HL-60/S4 treated with retinoic acid at 250 ng/mL for 4 days and 3 days (cell line): Measurements from ENCODE around the gene GADD45A.
"Not testable (repeated sequence)": the region's sequence is repeated elsewhere in the genome, so short reads cannot be mapped to it uniquely, and the experiment has no call there.

Experiments used
- in situ Hi-C: fragments of 300-500 bp; cut with MboI; formaldehyde crosslinking; loops from 2 replicates; pipeline ENCODE4 v1.7.0; 2022; ENCODE audit warnings: low sequenced_read_pairs

GADD45A gene

GRCh38 chr1:67717876-67718275 lies 32.9 kb downstream of the GADD45A start:
- in situ Hi-C loops = no loop called here

- in situ Hi-C loops = no loop called here
Observed at GRCh38 chr1:67719329-67720196, 34.6 kb downstream of the GADD45A start.

GRCh38 chr1:67721112-67721511 lies 36.1 kb downstream of the GADD45A start:
- in situ Hi-C loops = no loop called here

GRCh38 chr1:67721650-67722291 lies 36.8 kb downstream of the GADD45A start:
- in situ Hi-C loops = no loop called here

GRCh38 chr1:67722292-67722944 lies 37.4 kb downstream of the GADD45A start:
- in situ Hi-C loops = no loop called here

- in situ Hi-C loops = no loop called here
Observed at GRCh38 chr1:67723126-67723525, 38.1 kb downstream of the GADD45A start.

GRCh38 chr1:67723620-67724019 lies 38.6 kb downstream of the GADD45A start:
- in situ Hi-C loops = no loop called here

- in situ Hi-C loops = no loop called here
Observed at GRCh38 chr1:67724928-67725560, 40.0 kb downstream of the GADD45A start.

GRCh38 chr1:67726224-67726623 lies 41.2 kb downstream of the GADD45A start:
- in situ Hi-C loops = no loop called here

- in situ Hi-C loops = no loop called here
Observed at GRCh38 chr1:67729872-67730271, 44.9 kb downstream of the GADD45A start.

GRCh38 chr1:67730312-67730711 lies 45.3 kb downstream of the GADD45A start:
- in situ Hi-C loops = not testable (repeated sequence)

GRCh38 chr1:67731322-67731721 lies 46.3 kb downstream of the GADD45A start:
- in situ Hi-C loops = no loop called here

GRCh38 chr1:67732750-67733151 lies 47.8 kb downstream of the GADD45A start:
- in situ Hi-C loops = no loop called here

GRCh38 chr1:67733681-67734322 lies 48.8 kb downstream of the GADD45A start:
- in situ Hi-C loops = no loop called here

GRCh38 chr1:67734323-67734690 lies 49.3 kb downstream of the GADD45A start:
- in situ Hi-C loops = no loop called here

- in situ Hi-C loops = no loop called here
Observed at GRCh38 chr1:67735206-67735605, 50.2 kb downstream of the GADD45A start.

GRCh38 chr1:67735806-67736627 lies 51.0 kb downstream of the GADD45A start:
- in situ Hi-C loops = no loop called here

GRCh38 chr1:67736750-67737149 lies 51.7 kb downstream of the GADD45A start:
- in situ Hi-C loops = no loop called here

GRCh38 chr1:67737875-67738274 lies 52.9 kb downstream of the GADD45A start:
- in situ Hi-C loops = no loop called here
